ENCODE results near the gene SNTG2.

The SNTG2 gene

GRCh38 chr2:1310202-1310601 is 359.6 kb downstream of the SNTG2 start:
- no peaks in the 10 kb centered on the region for H3K27me3 ChIP-seq
- TF ChIP-seq Cebpa-rat (IDR thresholded peaks at IDR 0.05), result no peak

GRCh38 chr2:1310866-1311265 is 360.2 kb downstream of the SNTG2 start:
- H3K27ac ChIP-seq, result no peak overlapping the region
- H3K27me3 ChIP-seq, result no peaks in the 10 kb centered on the region
- peaks cover 0 to 5% (median 0%) of the 10 kb centered on the region in 10 experiments; a peak in 5 of 20 replicates for H3K4me1 ChIP-seq
- no peak overlapping the region for H3K9ac ChIP-seq
- H4K20me1 ChIP-seq, result no peaks in the 10 kb centered on the region
- H3K4me2 ChIP-seq, result no peak overlapping the region
- no peaks in the 10 kb centered on the region for H3K36me3 ChIP-seq
- TF ChIP-seq Cebpa-rat (IDR thresholded peaks at IDR 0.05), result no peak
- H3K4me3 ChIP-seq, result no peak overlapping the region
- H3K9me3 ChIP-seq (replicated peaks in 1 of 11), result peaks cover 0 to 8% (median 0%) of the 10 kb centered on the region in 11 experiments; a peak in 3 of 22 replicates

More at GRCh38 chr2:1310202-1310601, 359.6 kb downstream of the SNTG2 start:
- Histone ChIP-seq H3K27ac (no peak overlapping the region), H3K4me1 (peaks cover 0 to 11% (median 0%) of the 10 kb centered on the region in 10 experiments; a peak in 5 of 20 replicates), H3K4me3 (no peak overlapping the region), H3K9me3 (replicated peaks in 1 of 11) (peaks cover 0 to 8% (median 0%) of the 10 kb centered on the region in 11 experiments; a peak in 3 of 22 replicates), H3K9ac (no peak overlapping the region), H3K4me2 (no peak overlapping the region), H3K36me3 (no peaks in the 10 kb centered on the region), H4K20me1 (no peaks in the 10 kb centered on the region)

GRCh38 chr2:1313240-1313924 is 362.7 kb downstream of the SNTG2 start:
- Histone ChIP-seq H3K4me2 (no peak overlapping the region), H3K4me3 (no peak overlapping the region), H3K9me3 (replicated peaks in 1 of 11) (peaks cover 0 to 8% (median 0%) of the 10 kb centered on the region in 11 experiments; a peak in 3 of 22 replicates), H3K9ac (no peak overlapping the region), H3K27me3 (no peaks in the 10 kb centered on the region), H3K36me3 (no peaks in the 10 kb centered on the region), H4K20me1 (no peaks in the 10 kb centered on the region), H3K4me1 (no peaks in the 10 kb centered on the region), H3K27ac (no peak overlapping the region)
- no peak for TF ChIP-seq Cebpa-rat (IDR thresholded peaks at IDR 0.05)

GRCh38 chr2:1314254-1314653 is 363.6 kb downstream of the SNTG2 start:
- Histone ChIP-seq H3K27me3 (no peaks in the 10 kb centered on the region), H3K4me3 (no peak overlapping the region)
- no peak for TF ChIP-seq Cebpa-rat (IDR thresholded peaks at IDR 0.05)

GRCh38 chr2:1318366-1319009 is 367.8 kb downstream of the SNTG2 start:
- Histone ChIP-seq H3K27ac (no peak overlapping the region), H3K4me2 (no peak overlapping the region), H3K9me3 (replicated peaks in 1 of 11) (peaks cover 0 to 8% (median 0%) of the 10 kb centered on the region in 11 experiments; a peak in 3 of 22 replicates), H3K4me1 (0 out of 20 replicates have a peak, but pooled peaks cover 0 to 5% (median 0%) of the 10 kb centered on the region in 10 experiments), H3K36me3 (no peaks in the 10 kb centered on the region), H3K27me3 (no peaks in the 10 kb centered on the region), H4K20me1 (no peaks in the 10 kb centered on the region), H3K9ac (no peak overlapping the region), H3K4me3 (no peak overlapping the region)
- no peak for TF ChIP-seq Cebpa-rat (IDR thresholded peaks at IDR 0.05)

More at GRCh38 chr2:1314254-1314653, 363.6 kb downstream of the SNTG2 start:
- no peak overlapping the region for H3K27ac ChIP-seq
- H3K36me3 ChIP-seq, result no peaks in the 10 kb centered on the region
- no peaks in the 10 kb centered on the region for H3K4me1 ChIP-seq
- peaks cover 0 to 8% (median 0%) of the 10 kb centered on the region in 11 experiments; a peak in 3 of 22 replicates for H3K9me3 ChIP-seq (replicated peaks in 1 of 11)
- H3K4me2 ChIP-seq, result no peak overlapping the region
- no peak overlapping the region for H3K9ac ChIP-seq
- no peaks in the 10 kb centered on the region for H4K20me1 ChIP-seq

GRCh38 chr2:1319393-1319792 is 368.7 kb downstream of the SNTG2 start:
- Histone ChIP-seq H4K20me1 (no peaks in the 10 kb centered on the region), H3K27me3 (no peaks in the 10 kb centered on the region)
- TF ChIP-seq Cebpa-rat (IDR thresholded peaks at IDR 0.05), result no peak

GRCh38 chr2:1321321-1321720 is 370.7 kb downstream of the SNTG2 start:
- Histone ChIP-seq H3K27ac (no peak overlapping the region), H3K9me3 (replicated peaks in 1 of 11) (0 out of 22 replicates have a peak, but pooled peaks cover 0 to 8% (median 0%) of the 10 kb centered on the region in 11 experiments), H3K4me3 (no peak overlapping the region), H3K27me3 (no peaks in the 10 kb centered on the region), H4K20me1 (no peaks in the 10 kb centered on the region), H3K4me1 (0 out of 20 replicates have a peak, but pooled peaks cover 0 to 5% (median 0%) of the 10 kb centered on the region in 10 experiments), H3K36me3 (no peaks in the 10 kb centered on the region), H3K4me2 (no peak overlapping the region), H3K9ac (no peak overlapping the region)
- no peak for TF ChIP-seq Cebpa-rat (IDR thresholded peaks at IDR 0.05)

More at GRCh38 chr2:1319393-1319792, 368.7 kb downstream of the SNTG2 start:
- Histone ChIP-seq H3K4me3 (no peak overlapping the region), H3K4me2 (no peak overlapping the region), H3K9ac (no peak overlapping the region), H3K4me1 (0 out of 20 replicates have a peak, but pooled peaks cover 0 to 5% (median 0%) of the 10 kb centered on the region in 10 experiments), H3K36me3 (no peaks in the 10 kb centered on the region), H3K9me3 (replicated peaks in 1 of 11) (peaks cover 0 to 8% (median 0%) of the 10 kb centered on the region in 11 experiments; a peak in 3 of 22 replicates), H3K27ac (no peak overlapping the region)

GRCh38 chr2:1324884-1325283 is 374.2 kb downstream of the SNTG2 start:
- H3K4me2 ChIP-seq, result no peak overlapping the region
- no peak for TF ChIP-seq Cebpa-rat (IDR thresholded peaks at IDR 0.05)
- no peak overlapping the region for H3K4me3 ChIP-seq
- H3K4me1 ChIP-seq, result peaks cover 0 to 14% (median 0%) of the 10 kb centered on the region in 10 experiments; a peak in 4 of 20 replicates
- H3K36me3 ChIP-seq, result no peaks in the 10 kb centered on the region
- H3K9me3 ChIP-seq (replicated peaks in 1 of 11), result 0 out of 22 replicates have a peak, but pooled peaks cover 0 to 8% (median 0%) of the 10 kb centered on the region in 11 experiments
- no peaks in the 10 kb centered on the region for H4K20me1 ChIP-seq
- H3K27me3 ChIP-seq, result no peaks in the 10 kb centered on the region
- no peak overlapping the region for H3K27ac ChIP-seq
- H3K9ac ChIP-seq, result no peak overlapping the region

- Histone ChIP-seq H3K9ac (no peak overlapping the region), H3K4me2 (0 out of 22 replicates have a peak overlapping the region, but pooled peaks of 1 of the 11 experiments have one; percentile 3), H3K9me3 (replicated peaks in 1 of 11) (peaks cover 0 to 13% (median 5%) of the 10 kb centered on the region in 11 experiments; a peak in 7 of 22 replicates), H4K20me1 (no peaks in the 10 kb centered on the region), H3K4me3 (no peak overlapping the region), H3K27me3 (no peaks in the 10 kb centered on the region), H3K27ac (no peak overlapping the region), H3K36me3 (no peaks in the 10 kb centered on the region), H3K4me1 (peaks cover 0 to 9% (median 0%) of the 10 kb centered on the region in 10 experiments; a peak in 4 of 20 replicates)
- no peak for TF ChIP-seq Cebpa-rat (IDR thresholded peaks at IDR 0.05)
Measured at GRCh38 chr2:1328684-1329083, 378.0 kb downstream of the SNTG2 start.

Measured in BLaER1 treated with 17β-estradiol and CSF1 and Interleukin-3, amounts not matched to agents 10 nM and 100 nM (cell line).